Measurements from ENCODE around the gene FAF2.

The FAF2 gene

DNA sequence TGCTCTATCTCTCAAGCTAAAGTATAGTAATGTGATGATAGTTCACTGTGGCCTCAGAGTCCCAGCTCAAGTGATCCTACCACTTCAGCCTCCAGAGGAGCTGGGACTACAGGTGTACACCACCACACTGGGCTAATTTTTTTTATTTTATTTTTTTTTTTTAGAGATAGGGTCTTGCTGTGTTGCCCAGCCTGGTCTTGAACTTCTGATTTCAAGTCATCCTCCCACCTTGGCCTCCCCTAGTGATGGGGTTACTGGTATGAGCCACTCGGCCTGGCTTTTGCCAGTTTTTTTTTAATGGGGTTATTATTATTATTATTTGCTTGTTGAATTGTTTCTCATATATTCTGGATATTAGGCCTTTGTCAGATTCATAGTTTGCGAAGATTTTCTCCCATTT is 13.2 kb downstream of the FAF2 start:
- H3K27me3 ChIP-seq (ENCODE audit: insufficient read depth, low read depth, severe bottlenecking), result no peaks in the 10 kb centered on the region
- H3K27ac ChIP-seq, result no peak overlapping the region
- TF ChIP-seq, protein P1, sequence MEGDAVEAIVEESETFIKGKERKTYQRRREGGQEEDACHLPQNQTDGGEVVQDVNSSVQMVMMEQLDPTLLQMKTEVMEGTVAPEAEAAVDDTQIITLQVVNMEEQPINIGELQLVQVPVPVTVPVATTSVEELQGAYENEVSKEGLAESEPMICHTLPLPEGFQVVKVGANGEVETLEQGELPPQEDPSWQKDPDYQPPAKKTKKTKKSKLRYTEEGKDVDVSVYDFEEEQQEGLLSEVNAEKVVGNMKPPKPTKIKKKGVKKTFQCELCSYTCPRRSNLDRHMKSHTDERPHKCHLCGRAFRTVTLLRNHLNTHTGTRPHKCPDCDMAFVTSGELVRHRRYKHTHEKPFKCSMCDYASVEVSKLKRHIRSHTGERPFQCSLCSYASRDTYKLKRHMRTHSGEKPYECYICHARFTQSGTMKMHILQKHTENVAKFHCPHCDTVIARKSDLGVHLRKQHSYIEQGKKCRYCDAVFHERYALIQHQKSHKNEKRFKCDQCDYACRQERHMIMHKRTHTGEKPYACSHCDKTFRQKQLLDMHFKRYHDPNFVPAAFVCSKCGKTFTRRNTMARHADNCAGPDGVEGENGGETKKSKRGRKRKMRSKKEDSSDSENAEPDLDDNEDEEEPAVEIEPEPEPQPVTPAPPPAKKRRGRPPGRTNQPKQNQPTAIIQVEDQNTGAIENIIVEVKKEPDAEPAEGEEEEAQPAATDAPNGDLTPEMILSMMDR (IDR thresholded peaks at IDR 0.05; ENCODE audit: low read depth, low read length), result no peak
- H3K4me3 ChIP-seq (ENCODE audit: low read depth, low read length), result no peak overlapping the region
- H3K9me3 ChIP-seq (ENCODE audit: severe bottlenecking), result no peaks in the 10 kb centered on the region
- no peak for DNase-seq
- H3K36me3 ChIP-seq, result no peaks in the 10 kb centered on the region; the same call in 1 of the 2 replicates

DNA sequence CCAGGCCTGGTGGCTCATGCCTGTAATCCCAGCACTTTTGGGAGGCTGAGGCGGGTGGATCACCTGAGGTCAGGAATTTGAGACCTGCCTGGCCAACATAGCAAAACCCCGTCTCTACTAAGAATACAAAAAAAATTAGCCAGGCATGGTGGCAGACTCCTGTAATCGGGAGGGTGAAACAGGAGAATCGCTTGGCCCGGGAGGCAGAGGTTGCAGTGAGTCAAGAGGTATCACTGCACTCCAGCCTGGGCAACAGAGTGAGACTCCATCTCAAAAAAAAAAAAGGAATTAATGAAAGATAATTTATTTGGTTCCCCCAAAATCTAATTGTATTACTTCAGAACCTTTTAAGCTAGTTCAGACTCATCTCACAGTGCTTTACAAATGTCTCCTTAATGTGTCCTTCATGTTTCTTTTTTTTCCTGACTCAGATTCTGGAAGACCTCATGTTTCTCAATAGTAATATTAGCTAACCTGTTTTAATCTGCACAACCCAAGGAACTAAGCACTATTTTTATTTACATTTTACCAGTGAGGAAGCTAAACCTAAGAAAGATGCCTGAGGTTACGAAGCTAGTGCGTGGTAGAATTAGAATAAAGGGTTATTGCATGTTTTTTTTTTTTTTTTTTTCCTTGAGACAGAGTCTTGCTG is 15.1 kb downstream of the FAF2 start:
- Histone ChIP-seq H3K27me3 (ENCODE audit: insufficient read depth, low read depth, severe bottlenecking) (no peaks in the 10 kb centered on the region), H3K36me3 (peaks cover 9% of the 10 kb centered on the region), H3K4me3 (ENCODE audit: low read depth, low read length) (no peak overlapping the region), H3K9me3 (ENCODE audit: severe bottlenecking) (no peaks in the 10 kb centered on the region), H3K27ac (no peak overlapping the region)
- TF ChIP-seq, protein P1 (IDR thresholded peaks at IDR 0.05; ENCODE audit: low read depth, low read length), result no peak
- DNase-seq, result no peak

DNA sequence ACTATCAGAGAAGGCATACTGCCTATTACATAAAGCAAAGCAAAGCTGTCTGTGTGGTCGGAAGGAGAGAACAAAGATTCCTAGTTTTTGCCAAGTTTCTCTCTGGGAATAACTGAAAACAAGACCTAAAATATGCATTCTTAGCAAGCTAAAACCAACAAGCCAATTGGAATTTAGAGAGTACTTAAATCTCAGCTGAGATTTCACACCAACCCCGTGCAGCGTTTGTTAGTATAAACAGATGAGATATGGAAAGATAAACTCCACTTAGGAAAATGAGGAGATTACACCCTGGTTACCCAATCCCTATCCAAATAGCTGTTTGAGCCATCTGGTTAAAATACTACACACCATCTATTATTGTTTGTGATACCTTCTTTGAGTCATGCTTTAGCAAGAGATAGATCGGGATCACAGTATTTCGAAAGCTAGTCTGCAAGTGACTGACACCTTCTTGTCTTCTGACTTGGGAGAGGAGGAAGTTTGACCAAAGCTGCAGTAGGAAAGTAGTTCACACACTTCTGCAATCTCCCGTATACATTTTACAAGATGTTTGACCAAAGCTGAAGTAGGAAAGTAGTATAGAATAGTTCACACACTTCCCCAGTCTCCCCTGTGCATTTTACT is 18.2 kb downstream of the FAF2 start:
- Histone ChIP-seq H3K36me3 (peaks cover 9% of the 10 kb centered on the region), H3K9me3 (ENCODE audit: severe bottlenecking) (no peaks in the 10 kb centered on the region), H3K27ac (no peak overlapping the region; the same call in 1 of the 2 replicates), H3K27me3 (ENCODE audit: insufficient read depth, low read depth, severe bottlenecking) (no peaks in the 10 kb centered on the region), H3K4me3 (ENCODE audit: low read depth, low read length) (no peak overlapping the region)
- DNase-seq, result no peak
- TF ChIP-seq, protein P1 (IDR thresholded peaks at IDR 0.05; ENCODE audit: low read depth, low read length), result no peak

GRCh38 chr5:176469296-176469695 is 21.1 kb downstream of the FAF2 start:
- Histone ChIP-seq H3K36me3 (peaks cover 21% of the 10 kb centered on the region), H3K27me3 (ENCODE audit: insufficient read depth, low read depth, severe bottlenecking) (no peaks in the 10 kb centered on the region), H3K4me3 (ENCODE audit: low read depth, low read length) (no peak overlapping the region), H3K27ac (no peak overlapping the region), H3K9me3 (ENCODE audit: severe bottlenecking) (no peaks in the 10 kb centered on the region)
- no peak for DNase-seq
- TF ChIP-seq, protein P1 (IDR thresholded peaks at IDR 0.05; ENCODE audit: low read depth, low read length), result no peak

GRCh38 chr5:176470539-176470938 is 22.4 kb downstream of the FAF2 start:
- no peak overlapping the region for H3K4me3 ChIP-seq (ENCODE audit: low read depth, low read length)
- no peak for DNase-seq
- TF ChIP-seq, protein P1 (IDR thresholded peaks at IDR 0.05; ENCODE audit: low read depth, low read length), result no peak
- H3K36me3 ChIP-seq, result peaks cover 21% of the 10 kb centered on the region
- H3K9me3 ChIP-seq (ENCODE audit: severe bottlenecking), result no peaks in the 10 kb centered on the region
- H3K27ac ChIP-seq, result no peak overlapping the region
- no peaks in the 10 kb centered on the region for H3K27me3 ChIP-seq (ENCODE audit: insufficient read depth, low read depth, severe bottlenecking)
